ACC112 (cell line): ENCODE results near the gene SESN2.

Experiments used
- H2AFZ ChIP-seq: fragments of 200-600 bp; sonication (generic); one replicate; pipeline ENCODE4 v1.6.0; 2017; ENCODE audit warnings: antibody characterized with exemption, low read length; ENCODE audit not compliant: unreplicated experiment
- H3K27ac ChIP-seq: fragments of 200-600 bp; sonication (generic); 2 replicates; pipeline ENCODE4 v1.5.1; 2014; ENCODE audit warnings: low read depth, mild to moderate bottlenecking, antibody characterized with exemption, low read length, moderate library complexity
- H3K27me3 ChIP-seq: fragments of 200-600 bp; sonication (generic); 2 replicates; pipeline ENCODE4 v1.6.1; 2014; ENCODE audit warnings: mild to moderate bottlenecking, antibody characterized with exemption, low read length, moderate library complexity, mixed read lengths; ENCODE audit not compliant: insufficient read depth
- H3K36me3 ChIP-seq: fragments of 200-600 bp; sonication (generic); 2 replicates; pipeline ENCODE4 v1.6.1; 2016; ENCODE audit warnings: mild to moderate bottlenecking, antibody characterized with exemption, low read length, moderate library complexity, mixed read lengths; ENCODE audit not compliant: insufficient read depth
- H3K4me1 ChIP-seq: fragments of 200-600 bp; sonication (generic); one replicate; pipeline ENCODE4 v1.6.1; 2016; ENCODE audit warnings: low read length, mixed read lengths; ENCODE audit not compliant: insufficient read depth, unreplicated experiment, control insufficient read depth
- H3K4me3 ChIP-seq: fragments of 200-600 bp; sonication (generic); 2 replicates; pipeline ENCODE4 v1.5.1; 2014; ENCODE audit warnings: mild to moderate bottlenecking, low read depth, low read length
- H3K79me2 ChIP-seq: fragments of 200-600 bp; sonication (generic); one replicate; pipeline ENCODE4 v1.6.0; 2016; ENCODE audit warnings: low read length; ENCODE audit not compliant: control insufficient read depth, unreplicated experiment, insufficient read depth

Gene SESN2

GRCh38 chr1:28269529-28269928 is 10.2 kb downstream of the SESN2 start:
- H3K27ac ChIP-seq = no peak overlapping the region
- peaks cover 3% of the 10 kb centered on the region; the same call in 1 of the 2 replicates for H3K36me3 ChIP-seq
- no peak overlapping the region for H3K4me3 ChIP-seq
- no peak overlapping the region for H2AFZ ChIP-seq
- H3K79me2 ChIP-seq = peaks cover 34% of the 10 kb centered on the region
- peaks cover 5% of the 10 kb centered on the region for H3K4me1 ChIP-seq
- no peaks in the 10 kb centered on the region for H3K27me3 ChIP-seq

- H3K36me3 ChIP-seq = peaks cover 11% of the 10 kb centered on the region; the same call in 1 of the 2 replicates
- H3K4me1 ChIP-seq = peaks cover 5% of the 10 kb centered on the region
- H3K27ac ChIP-seq = no peak overlapping the region
- no peak overlapping the region for H2AFZ ChIP-seq
- H3K27me3 ChIP-seq = no peaks in the 10 kb centered on the region
- peaks cover 9% of the 10 kb centered on the region for H3K79me2 ChIP-seq
- no peak overlapping the region for H3K4me3 ChIP-seq
These were observed 13.0 kb downstream of the SESN2 start for GRCh38 chr1:28272215-28272852.

- Histone ChIP-seq H3K4me3 (no peak overlapping the region), H3K27ac (no peak overlapping the region), H3K27me3 (no peaks in the 10 kb centered on the region), H2AFZ (no peak overlapping the region), H3K4me1 (peaks cover 5% of the 10 kb centered on the region), H3K79me2 (no peaks in the 10 kb centered on the region), H3K36me3 (peaks cover 15% of the 10 kb centered on the region; the same call in 1 of the 2 replicates)
These were observed 14.0 kb downstream of the SESN2 start for GRCh38 chr1:28273216-28273860.

- Histone ChIP-seq H3K4me1 (peaks cover 6% of the 10 kb centered on the region), H3K27me3 (no peaks in the 10 kb centered on the region), H2AFZ (no peak overlapping the region), H3K79me2 (no peaks in the 10 kb centered on the region), H3K27ac (no peak overlapping the region), H3K36me3 (peaks cover 25% of the 10 kb centered on the region; the same call in 1 of the 2 replicates), H3K4me3 (no peak overlapping the region)
These were observed 19.4 kb downstream of the SESN2 start for GRCh38 chr1:28278763-28279162.

GRCh38 chr1:28279721-28280120 is 20.4 kb downstream of the SESN2 start:
- Histone ChIP-seq H3K4me1 (peaks cover 6% of the 10 kb centered on the region), H3K4me3 (no peak overlapping the region), H3K36me3 (peaks cover 20% of the 10 kb centered on the region; the same call in 1 of the 2 replicates)

GRCh38 chr1:28280501-28280900 is 21.2 kb downstream of the SESN2 start:
- no peak overlapping the region for H3K4me3 ChIP-seq
- no peak overlapping the region for H2AFZ ChIP-seq
- no peak overlapping the region for H3K27ac ChIP-seq
- no peaks in the 10 kb centered on the region for H3K27me3 ChIP-seq
- peaks cover 14% of the 10 kb centered on the region; the same call in 1 of the 2 replicates for H3K36me3 ChIP-seq
- H3K79me2 ChIP-seq = no peaks in the 10 kb centered on the region
- peaks cover 6% of the 10 kb centered on the region for H3K4me1 ChIP-seq

More at GRCh38 chr1:28279721-28280120, 20.4 kb downstream of the SESN2 start:
- H3K27me3 ChIP-seq = no peaks in the 10 kb centered on the region
- no peak overlapping the region for H3K27ac ChIP-seq
- no peak overlapping the region for H2AFZ ChIP-seq
- no peaks in the 10 kb centered on the region for H3K79me2 ChIP-seq

- H3K4me1 ChIP-seq = peaks cover 6% of the 10 kb centered on the region
- no peak overlapping the region for H3K4me3 ChIP-seq
- H2AFZ ChIP-seq = no peak overlapping the region
- H3K27me3 ChIP-seq = no peaks in the 10 kb centered on the region
- H3K36me3 ChIP-seq = peaks cover 14% of the 10 kb centered on the region; the same call in 1 of the 2 replicates
- no peaks in the 10 kb centered on the region for H3K79me2 ChIP-seq
- no peak overlapping the region for H3K27ac ChIP-seq
These were observed 21.7 kb downstream of the SESN2 start for GRCh38 chr1:28280977-28281381.

GRCh38 chr1:28281608-28282425 is 22.5 kb downstream of the SESN2 start:
- Histone ChIP-seq H3K27ac (no peak overlapping the region), H3K27me3 (no peaks in the 10 kb centered on the region), H3K4me1 (peaks cover 6% of the 10 kb centered on the region), H3K36me3 (peaks cover 14% of the 10 kb centered on the region; the same call in 1 of the 2 replicates), H3K4me3 (no peak overlapping the region), H2AFZ (no peak overlapping the region), H3K79me2 (no peaks in the 10 kb centered on the region)

GRCh38 chr1:28282426-28283407 is 23.4 kb downstream of the SESN2 start:
- Histone ChIP-seq H3K27me3 (no peaks in the 10 kb centered on the region), H3K4me1 (peaks cover 6% of the 10 kb centered on the region), H3K27ac (no peak overlapping the region), H3K4me3 (no peak overlapping the region), H2AFZ (no peak overlapping the region), H3K79me2 (no peaks in the 10 kb centered on the region), H3K36me3 (peaks cover 11% of the 10 kb centered on the region; the same call in 1 of the 2 replicates)

GRCh38 chr1:28286111-28286510 is 26.8 kb downstream of the SESN2 start:
- no peaks in the 10 kb centered on the region for H3K4me1 ChIP-seq

More at GRCh38 chr1:28286111-28286510, 26.8 kb downstream of the SESN2 start:
- Histone ChIP-seq H3K27me3 (no peaks in the 10 kb centered on the region), H3K36me3 (no peaks in the 10 kb centered on the region), H2AFZ (no peak overlapping the region), H3K27ac (no peak overlapping the region), H3K79me2 (no peaks in the 10 kb centered on the region), H3K4me3 (no peak overlapping the region)
